B cell (primary cell): ENCODE results near the gene PRX. TPM values are rescaled to one million over a fixed set of nuclear protein-coding genes. Genes with fewer than 3 reads are reported as not detected.

Experiments
- ATAC-seq: fragments of 200-7000 bp; cut with Tn5 transposase; one replicate; pipeline ENCODE4 v1.10.0; 2021; ENCODE audit warnings: low read depth, mild to moderate bottlenecking, moderate number of reproducible peaks, moderate library complexity
- CTCF ChIA-PET: fragments of 350-600 bp; sonication (Branson Sonifier 250); formaldehyde crosslinking; loops from one replicate; lab custom pipeline; 2021; ENCODE audit warnings: antibody characterized with exemption, inconsistent platforms; lab: Charles Lee
- POLR2A ChIA-PET: fragments of 350-600 bp; sonication (Branson Sonifier 250); formaldehyde crosslinking; loops from one replicate; lab custom pipeline; 2021; ENCODE audit warnings: antibody characterized with exemption; lab: Charles Lee
- DNase-seq: peaks from one replicate; pipeline ENCODE4 v3.0.0; 2013
- H2AFZ ChIP-seq: 2 replicates; pipeline ENCODE4 v1.6.1; 2012; ENCODE audit warnings: mild to moderate bottlenecking, low read depth, low read length; ENCODE audit not compliant: insufficient read depth, poor library complexity, severe bottlenecking
- H3K27ac ChIP-seq, 2 donors: 1 replicate in 1 of 2; 2 replicates in 1 of 2; pipeline ENCODE4 v1.5.1; 2012 to 2013; ENCODE audit warnings: low read length in 2 of 2, mild to moderate bottlenecking in 2 of 2, moderate library complexity in 1 of 2
- H3K27me3 ChIP-seq, 4 experiments: fragments of 200-600 bp in 1 of 4; sonication (generic) in 1 of 4; replicated peaks in 1 of 4; 1 replicate in 2 of 4; 2 replicates in 2 of 4; pipeline versions ENCODE4 v1.6.1 to v1.7.0; 2013 to 2016; ENCODE audit warnings: low read length in 3 of 4, mild to moderate bottlenecking in 2 of 4, mixed read lengths in 1 of 4, moderate library complexity in 1 of 4; ENCODE audit not compliant: insufficient read depth in 4 of 4, control insufficient read depth in 3 of 4; ENCODE audit errors: control extremely low read depth in 1 of 4
- H3K36me3 ChIP-seq, 2 experiments: replicated peaks in 1 of 2; 1 replicate in 1 of 2; 2 replicates in 1 of 2; pipeline versions ENCODE4 v1.6.1 to v1.7.1; 2013; ENCODE audit warnings: low read length in 1 of 2; ENCODE audit not compliant: insufficient read depth in 2 of 2, control insufficient read depth in 1 of 2; ENCODE audit errors: control extremely low read depth in 1 of 2, extremely low read depth in 1 of 2
- H3K4me1 ChIP-seq, 2 donors: fragments of 200-600 bp in 1 of 2; sonication (generic) in 1 of 2; 1 replicate in 1 of 2; 2 replicates in 1 of 2; pipeline versions ENCODE4 v1.5.1 to v1.6.1; 2013 to 2017; ENCODE audit warnings: low read length in 2 of 2; ENCODE audit not compliant: control insufficient read depth in 2 of 2, insufficient read depth in 2 of 2
- H3K4me2 ChIP-seq: replicated peaks from 2 replicates; pipeline ENCODE3; 2012; ENCODE audit warnings: mild to moderate bottlenecking, low read depth, low read length; ENCODE audit not compliant: poor library complexity, severe bottlenecking
- H3K4me3 ChIP-seq, 5 experiments: fragments of 200-600 bp in 1 of 5; sonication (generic) in 1 of 5; 1 replicate in 3 of 5; 2 replicates in 2 of 5; pipeline versions ENCODE4 v1.5.1 to v1.7.0; 2011 to 2016; ENCODE audit warnings: low read length in 4 of 5, mild to moderate bottlenecking in 4 of 5, low read depth in 2 of 5, control low read depth in 1 of 5, moderate library complexity in 1 of 5; ENCODE audit not compliant: insufficient read depth in 1 of 5; ENCODE audit errors: control extremely low read depth in 1 of 5, extremely low read depth in 1 of 5
- H3K79me2 ChIP-seq: fragments of 200-600 bp; sonication (generic); one replicate; pipeline ENCODE4 v1.6.0; 2016; ENCODE audit warnings: low read length; ENCODE audit not compliant: control insufficient read depth, insufficient read depth
- H3K9ac ChIP-seq: fragments of 200-600 bp; sonication (generic); 2 replicates; pipeline ENCODE4 v1.6.1; 2017; ENCODE audit warnings: mild to moderate bottlenecking, low read length, moderate library complexity
- H3K9me3 ChIP-seq, 3 donors: one replicate each; pipeline versions ENCODE4 v1.6.1 to v1.7.1; 2013; ENCODE audit warnings: low read length in 2 of 3; ENCODE audit not compliant: control insufficient read depth in 2 of 3, insufficient read depth in 1 of 3; ENCODE audit errors: control extremely low read depth in 1 of 3
- H4K20me1 ChIP-seq: 2 replicates; pipeline ENCODE4 v1.6.0; 2012; ENCODE audit warnings: mild to moderate bottlenecking, low read length; ENCODE audit not compliant: insufficient read depth, control insufficient read depth, poor library complexity, severe bottlenecking
- H3K27ac Mint-ChIP-seq: one replicate; pipeline ENCODE4 v1.8.0; 2021; ENCODE audit warnings: mixed read lengths
- H3K27me3 Mint-ChIP-seq: one replicate; pipeline ENCODE4 v1.8.0; 2021; ENCODE audit warnings: mixed read lengths
- H3K4me1 Mint-ChIP-seq: one replicate; pipeline ENCODE4 v1.8.0; 2021; ENCODE audit warnings: mixed read lengths
- H3K4me3 Mint-ChIP-seq: one replicate; pipeline ENCODE4 v1.8.0; 2021; ENCODE audit warnings: mixed read lengths
- H3K9me3 Mint-ChIP-seq: one replicate; pipeline ENCODE4 v1.8.0; 2022; ENCODE audit warnings: mixed read lengths; ENCODE audit not compliant: insufficient read depth
- CTCF ChIP-seq: fragments of 200-600 bp; IDR thresholded peaks from one replicate; pipeline ENCODE4 v1.8.0; 2022; ENCODE audit warnings: antibody characterized with exemption, mild to moderate bottlenecking
- EZH2 ChIP-seq: IDR thresholded peaks from 2 replicates; pipeline ENCODE4 v1.6.1; 2012; ENCODE audit warnings: borderline replicate concordance, low read depth, mild to moderate bottlenecking, moderate library complexity, low read length; ENCODE audit not compliant: insufficient read depth, poor library complexity, severe bottlenecking
- WGBS: methylation state at CpG from one replicate; pipeline ENCODE4 v1.1.5; 2013; ENCODE audit warnings: missing lambda C conversion rate; ENCODE audit not compliant: insufficient coverage; 5-methylcytosine and 5-hydroxymethylcytosine counted together
- intact Hi-C: fragments of 100-400 bp; cut with micrococcal nuclease; formaldehyde crosslinking; loops from one replicate; pipeline ENCODE4 v1.10.0; 2022
- polyA plus RNA-seq: library from polyadenylated mRNA; depleted of rRNA; stranded (reverse); fragments of >200 nt; gene quantifications from 2 replicates; pipeline ENCODE4 v1.2.3, GENCODE V29; 2012
- total RNA-seq, 2 donors: library from RNA; stranded (reverse); fragments of 120-200 nt in 1 of 2; gene quantifications; 1 replicate in 1 of 2; 2 replicates in 1 of 2; pipeline versions ENCODE4 v1.2.3 to v1.2.4, GENCODE V29; 2013 to 2022

The PRX gene
- total and polyA plus RNA-seq, 2 donors (not counting 1 experiment from before 2014, with no cell fraction given): 1.1 to 2.5 TPM

GRCh38 chr19:40414542-40415535 lies 1.7 kb upstream of the PRX start:
- Mint-ChIP-seq H3K27ac (no peak overlapping the region), H3K4me3 (no peak overlapping the region), H3K27me3 (no peaks in the 10 kb centered on the region), H3K4me1 (peaks cover 21% of the 10 kb centered on the region), H3K9me3 (no peaks in the 10 kb centered on the region)
- Histone ChIP-seq H3K79me2 (no peaks in the 10 kb centered on the region), H3K9me3 (no peaks in the 10 kb centered on the region), H3K36me3 (no peaks in the 10 kb centered on the region), H2AFZ (no peak overlapping the region), H3K4me3 (no peak overlapping the region), H3K27ac (no peak overlapping the region), H3K4me1 (peaks cover 12 to 28% of the 10 kb centered on the region in 2 donors), H3K4me2 (no peak overlapping the region), H3K27me3 (peaks cover 0 to 2% (median 0%) of the 10 kb centered on the region in 4 experiments), H3K9ac (no peak overlapping the region), H4K20me1 (no peaks in the 10 kb centered on the region)
- CTCF ChIA-PET: interaction anchor here (0.9 kb wide), 1 partner anchor 243 kb away, joined by 4 read pairs; no protein-coding TSS in a partner anchor
- TF ChIP-seq CTCF (no peak), EZH2 (no peak)
- POLR2A ChIA-PET: interaction anchor here (0.6 kb wide), 1 partner anchor 21 kb away, joined by 7 read pairs; no protein-coding TSS in a partner anchor
- 95% methylated on average over 18 of the region's 21 CpGs for WGBS
- ATAC-seq (no peak), DNase-seq (no peak)
- intact Hi-C loops: no loop called here

GRCh38 chr19:40412866-40413265 lies 312 bp downstream of the PRX start:
- no peaks in the 10 kb centered on the region for H3K79me2 ChIP-seq
- peaks cover 0 to 2% (median 0%) of the 10 kb centered on the region in 4 experiments for H3K27me3 ChIP-seq
- H3K4me3 ChIP-seq: no peak overlapping the region
- no peak overlapping the region for H3K27ac ChIP-seq
- CTCF ChIA-PET: interaction anchor here (1.0 kb wide), 1 partner anchor 8 kb away, joined by 5 read pairs; no protein-coding TSS in a partner anchor
- WGBS: 100% methylated on average over 1 of the region's 4 CpGs
- DNase-seq (no peak), ATAC-seq (no peak)
- no peak overlapping the region for H3K4me3 Mint-ChIP-seq
- no peak overlapping the region for H3K9ac ChIP-seq
- H3K4me2 ChIP-seq: no peak overlapping the region
- TF ChIP-seq EZH2: no peak
- TF ChIP-seq CTCF: no peak
- H3K9me3 ChIP-seq: no peaks in the 10 kb centered on the region
- H2AFZ ChIP-seq: no peak overlapping the region
- no peaks in the 10 kb centered on the region for H3K27me3 Mint-ChIP-seq
- POLR2A ChIA-PET: no interaction called here
- H3K4me1 Mint-ChIP-seq: peaks cover 28% of the 10 kb centered on the region
- intact Hi-C loops: no loop called here
- H3K27ac Mint-ChIP-seq: no peak overlapping the region
- no peaks in the 10 kb centered on the region for H3K9me3 Mint-ChIP-seq
- H3K4me1 ChIP-seq: peaks cover 13 to 38% of the 10 kb centered on the region in 2 donors
- H3K36me3 ChIP-seq: no peaks in the 10 kb centered on the region
- no peaks in the 10 kb centered on the region for H4K20me1 ChIP-seq
